NCI-H1105 treated with DMSO at 0.1 percent for 48 hours (cell line): ENCODE measurements around the gene KLC1.

Source experiments
- DNase-seq: peaks from one replicate; lab custom pipeline; 2025; lab: John Stamatoyannopoulos, UW

The KLC1 gene

DNA sequence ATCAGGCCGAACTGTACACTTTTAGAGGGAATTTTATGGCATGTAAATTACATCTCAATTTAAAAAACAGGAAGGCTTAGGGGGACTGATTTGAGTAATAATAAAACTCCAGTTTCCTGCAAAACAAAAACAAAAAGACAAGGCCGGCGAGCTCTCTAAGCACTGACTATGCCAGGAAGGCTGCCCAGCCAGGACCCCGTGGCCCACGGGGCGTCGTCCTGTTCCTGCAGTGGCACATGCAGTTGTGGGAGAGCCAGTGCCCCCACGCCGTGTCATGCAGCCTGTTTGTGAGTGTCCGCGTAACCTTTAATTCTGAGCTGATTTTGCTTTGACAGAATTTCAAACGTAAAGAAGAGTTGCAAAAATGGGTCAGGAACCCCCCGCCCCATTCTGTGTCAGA, 75.7 kb downstream of the KLC1 start:
- DNase-seq = no peak

DNA sequence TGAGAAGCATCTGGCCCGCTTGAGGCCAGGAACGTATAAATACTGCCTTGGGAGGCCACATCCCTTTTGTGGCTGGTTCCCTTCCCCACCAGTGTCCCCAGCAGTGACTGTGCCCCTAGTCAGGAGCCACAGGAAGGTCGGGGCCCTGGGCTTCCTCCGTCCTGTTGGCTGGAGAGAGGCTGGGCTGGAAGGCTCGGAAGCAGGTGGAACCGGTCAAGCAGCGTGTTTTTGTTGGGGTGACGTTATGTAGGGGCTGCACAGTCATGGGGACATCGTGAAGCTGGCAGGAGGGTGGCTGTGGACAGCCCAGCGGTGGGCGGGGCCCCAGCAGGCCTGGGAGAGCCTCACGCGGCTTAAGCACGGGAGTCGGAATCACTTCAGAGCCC, 76.1 kb downstream of the KLC1 start:
- no peak for DNase-seq

DNA sequence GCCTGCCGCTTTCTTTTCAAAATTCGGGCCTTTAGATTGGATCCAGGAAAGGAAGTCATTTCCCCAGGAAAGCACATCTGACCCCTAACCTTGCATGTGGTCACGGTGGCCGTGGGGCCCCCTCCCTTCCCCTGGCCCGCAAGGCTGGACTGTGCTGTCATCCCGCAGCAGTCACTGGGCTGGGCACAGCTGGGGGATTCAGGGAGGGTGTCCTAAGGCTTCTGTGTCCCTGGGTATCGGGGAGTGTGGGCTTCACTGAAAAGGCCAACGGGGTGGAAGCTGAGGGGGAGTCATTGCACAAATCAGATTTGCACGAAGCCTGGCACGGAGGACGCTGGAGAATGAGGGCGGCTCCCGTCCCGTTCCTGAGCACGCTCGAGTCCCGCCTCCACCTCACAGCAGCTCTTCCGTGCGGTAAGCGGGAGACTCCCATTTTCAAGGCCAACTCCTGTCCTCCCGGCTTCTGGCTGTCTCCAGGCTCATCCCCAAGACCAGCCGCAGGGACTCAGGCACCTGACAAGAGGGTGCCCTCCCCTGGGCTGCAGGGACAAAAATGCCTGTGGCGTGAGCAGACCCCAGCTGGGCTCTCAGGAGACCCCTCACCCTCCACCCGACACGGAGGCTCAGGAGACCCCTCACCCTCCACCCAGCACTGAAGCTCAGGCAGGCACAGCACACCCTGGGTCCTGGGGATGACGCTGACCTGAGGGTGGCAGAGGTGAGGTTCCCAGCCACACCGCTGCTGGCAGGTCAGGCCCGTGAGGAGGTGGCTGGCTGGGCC, 76.7 kb downstream of the KLC1 start:
- DNase-seq = no peak

DNA sequence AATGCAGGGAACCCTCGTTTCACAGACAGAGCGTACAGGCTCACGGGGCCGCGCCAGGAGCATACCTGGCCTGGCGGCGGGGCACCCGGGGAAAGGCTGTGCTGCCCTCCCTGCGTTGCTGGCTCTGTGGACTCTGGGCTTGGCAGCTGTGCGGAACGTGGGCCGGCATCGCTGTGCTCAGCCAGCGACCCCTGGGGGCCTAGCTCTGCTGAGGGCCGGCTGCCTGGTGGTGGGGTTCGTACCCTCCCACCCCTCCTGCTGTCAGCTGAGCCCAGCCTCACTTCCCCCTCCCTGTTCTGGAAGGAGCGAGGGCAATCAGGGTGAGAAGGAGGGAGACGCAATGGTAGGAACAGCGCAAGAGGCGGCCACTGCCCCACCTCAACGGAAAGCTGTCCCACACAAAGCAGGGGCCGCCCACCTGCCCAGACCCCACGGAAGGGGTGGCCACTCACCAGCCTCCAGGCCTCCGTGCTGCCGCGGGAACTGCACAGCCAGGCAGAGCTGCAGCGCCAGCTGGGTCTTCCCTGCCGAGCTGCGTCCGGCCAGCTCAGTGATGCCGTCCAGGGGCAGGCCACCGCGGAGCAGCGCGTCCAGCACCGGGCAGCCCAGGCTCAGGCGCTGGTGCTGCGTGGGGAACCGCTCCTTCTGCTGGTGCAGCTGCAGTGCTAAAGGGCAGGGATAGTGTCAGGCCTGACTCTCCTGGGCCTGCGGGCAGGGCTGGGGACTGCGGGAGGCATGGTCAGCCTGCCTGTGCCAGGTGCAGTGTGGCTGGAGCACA, 77.7 kb downstream of the KLC1 start:
- no peak for DNase-seq

DNA sequence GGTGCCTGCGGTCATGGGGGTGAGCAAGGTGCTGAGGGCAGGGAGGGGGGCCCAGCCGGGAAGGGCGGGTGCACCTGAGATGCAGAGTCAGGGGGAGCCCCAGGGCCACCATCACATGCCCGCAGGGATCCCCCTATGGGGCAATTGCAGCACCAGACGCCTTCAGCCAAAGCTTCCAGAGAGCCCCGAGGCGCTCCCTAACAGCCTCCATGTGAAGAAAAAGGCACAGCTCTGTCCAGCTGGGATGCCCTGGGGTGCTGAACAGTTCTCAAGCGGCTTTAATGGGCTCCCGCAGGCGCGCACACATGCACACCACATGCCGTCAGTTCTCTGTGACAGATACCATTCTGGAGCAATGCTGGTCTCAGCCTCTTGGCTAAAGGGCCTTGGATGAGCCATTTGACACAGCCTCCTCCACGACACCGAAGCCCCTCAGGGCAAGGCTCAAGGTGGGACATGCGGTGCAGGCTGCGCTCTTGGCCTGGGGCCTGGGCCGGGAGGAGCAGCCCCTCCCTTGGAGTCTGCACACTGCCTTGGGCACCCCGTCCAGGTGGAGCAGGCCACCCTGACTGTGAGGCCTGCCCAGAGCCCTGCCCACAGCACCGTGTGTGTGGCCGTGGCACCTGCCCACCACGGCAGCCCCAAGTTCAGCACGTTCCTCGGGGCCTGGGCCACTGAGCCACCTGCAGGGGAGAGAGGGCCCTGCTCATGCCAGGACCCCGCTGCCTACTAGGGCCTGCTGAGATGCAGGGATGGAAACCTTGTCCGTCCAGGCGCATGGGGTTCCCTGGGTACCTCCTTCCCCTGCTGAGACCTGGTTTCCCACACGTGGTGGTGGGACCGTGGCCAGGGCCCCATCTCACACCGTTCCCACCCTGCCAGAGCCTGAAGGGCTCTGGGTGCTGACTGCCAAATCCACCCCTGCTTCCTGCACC, 78.6 kb downstream of the KLC1 start:
- DNase-seq = no peak

DNA sequence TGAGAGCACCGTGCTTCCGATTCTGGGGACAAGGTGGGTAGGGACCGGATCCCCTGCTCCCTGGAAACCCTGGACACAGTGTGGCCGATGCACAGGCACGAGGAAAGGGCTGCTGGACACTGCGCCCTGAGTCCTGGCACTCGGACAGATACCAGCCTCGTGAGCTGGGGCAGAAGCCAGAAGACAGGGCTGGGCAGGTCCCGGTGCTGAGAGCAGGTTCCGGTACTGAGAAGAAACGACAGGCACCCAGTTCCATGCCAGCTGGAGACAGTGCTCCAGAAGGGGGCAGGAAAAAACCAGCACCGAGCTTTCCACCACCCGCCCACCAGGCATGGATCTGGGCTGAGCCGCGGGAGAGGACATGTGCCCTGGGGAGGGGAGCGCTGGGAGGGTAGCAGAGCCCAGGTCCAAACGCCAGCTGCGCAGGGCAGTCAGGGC, 79.8 kb downstream of the KLC1 start:
- no peak for DNase-seq

DNA sequence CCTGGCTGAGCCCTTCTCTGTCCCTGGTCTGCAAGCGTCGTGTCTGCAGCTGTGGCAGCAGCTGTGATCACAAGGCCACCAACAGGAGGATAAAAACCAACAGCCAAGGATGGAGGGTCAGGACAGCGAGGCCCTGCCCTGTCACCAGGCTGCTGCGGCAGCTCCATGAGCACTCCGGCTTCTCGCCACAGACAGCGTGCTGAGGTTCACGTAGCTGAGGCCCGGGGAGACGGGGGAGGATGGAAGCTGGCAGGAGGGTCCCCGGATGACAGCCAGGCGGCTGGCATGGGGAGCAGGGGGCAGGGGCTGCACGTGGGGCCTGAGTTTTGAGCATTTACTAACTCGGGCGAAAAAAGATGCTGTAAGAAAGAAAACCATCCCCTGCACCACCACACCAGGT, 80.8 kb downstream of the KLC1 start:
- no peak for DNase-seq

DNA sequence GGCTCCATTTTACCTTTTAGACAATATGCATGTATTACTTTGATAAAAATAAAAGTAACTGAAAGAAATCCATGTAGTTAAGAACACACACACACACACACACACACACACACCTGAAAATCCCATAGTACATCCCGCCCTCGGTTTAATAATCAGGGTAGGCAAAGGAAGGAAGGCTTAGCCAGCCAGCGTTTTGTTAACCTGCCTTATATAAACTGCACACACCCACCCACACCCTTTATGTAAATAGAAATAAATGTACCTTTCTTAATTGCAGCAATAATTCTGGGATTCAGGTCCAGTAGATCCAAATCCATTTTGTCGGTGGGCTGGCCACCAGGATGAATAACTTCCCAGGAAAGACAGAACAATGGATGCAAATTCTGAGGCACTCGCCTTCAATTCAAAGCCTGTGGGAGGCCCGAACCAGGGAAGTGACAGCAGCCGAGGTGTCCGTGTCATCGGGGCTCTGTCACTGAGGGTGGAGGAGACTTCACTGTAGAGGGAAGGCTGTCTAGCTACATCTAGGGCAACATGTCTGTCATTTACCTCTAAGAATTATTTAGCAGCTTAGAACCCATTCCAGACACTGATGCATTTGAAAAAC, 81.9 kb downstream of the KLC1 start:
- no peak for DNase-seq

DNA sequence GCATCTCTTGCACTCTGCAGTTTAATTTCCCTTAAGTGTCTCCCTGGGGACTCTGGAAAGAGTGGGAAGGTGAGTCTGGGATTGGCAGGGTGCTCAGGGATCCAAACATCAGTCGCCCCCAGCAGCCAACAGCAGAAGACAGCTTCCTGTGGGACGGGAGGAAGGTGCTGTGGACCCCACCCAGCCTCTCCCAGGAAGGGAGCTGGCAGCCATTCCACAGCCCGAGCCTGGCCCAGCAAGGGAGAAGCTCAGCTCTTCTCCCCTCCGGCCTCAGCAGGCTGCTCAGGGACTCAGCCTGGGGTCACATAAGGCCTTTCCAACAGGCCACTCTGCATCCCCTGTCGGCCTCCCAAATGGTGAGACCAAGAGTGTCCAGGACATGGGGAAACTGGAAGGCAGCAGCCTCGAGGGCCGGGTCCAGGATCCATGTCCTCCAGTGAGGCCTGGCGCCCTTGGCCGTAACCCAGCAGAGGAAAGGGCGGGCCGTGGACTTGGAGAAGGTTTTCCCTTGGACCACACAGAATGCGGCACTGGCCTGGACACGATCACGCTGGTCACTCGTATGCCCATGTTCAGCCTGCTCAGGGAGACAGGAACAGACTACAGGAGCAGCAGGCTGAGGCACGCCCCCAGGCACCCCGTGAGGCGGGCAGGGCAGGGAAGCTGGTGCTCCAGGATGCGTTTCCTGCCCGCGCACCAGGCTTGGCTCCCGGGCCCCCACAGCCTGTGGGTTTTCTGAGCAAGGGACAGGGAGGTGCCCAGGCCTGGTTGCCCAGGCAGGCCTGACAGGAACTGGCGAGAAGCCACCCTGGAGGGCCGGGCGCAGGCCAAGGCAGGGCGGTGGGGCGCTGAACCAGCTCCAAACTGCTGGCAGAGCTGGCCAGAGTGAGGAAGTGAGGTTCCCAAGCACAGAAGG, 82.8 kb downstream of the KLC1 start:
- no peak for DNase-seq

DNA sequence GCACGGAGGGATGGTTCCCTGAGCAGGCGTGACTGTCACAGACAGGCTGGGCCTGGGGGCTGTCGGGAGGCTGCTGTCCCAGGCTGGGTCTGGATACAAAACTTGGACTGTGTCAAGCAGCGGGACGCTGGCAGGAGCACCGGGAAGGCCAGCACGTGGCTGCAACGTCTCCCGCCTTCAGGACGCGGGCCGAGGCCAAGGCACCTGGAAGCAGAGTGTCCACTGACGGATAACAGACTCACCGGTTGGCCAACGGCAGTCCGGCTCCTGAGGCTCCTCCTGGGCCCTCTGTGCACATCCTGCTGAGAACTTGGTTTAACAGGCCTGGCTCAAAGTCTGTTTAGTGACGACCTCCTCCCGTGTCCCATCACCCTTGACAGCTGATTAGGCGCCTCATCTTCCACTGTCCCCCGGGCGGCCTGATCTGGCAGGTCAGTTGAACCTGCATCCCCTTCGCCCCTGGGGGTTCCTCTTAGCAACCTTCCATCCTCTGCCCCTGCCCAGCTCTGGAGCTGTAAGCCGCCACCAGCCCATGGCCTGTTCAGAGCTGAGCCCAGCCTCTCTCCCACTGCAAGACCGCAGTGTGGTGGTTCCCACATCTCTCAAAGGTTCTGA, 83.7 kb downstream of the KLC1 start:
- DNase-seq = no peak

DNA sequence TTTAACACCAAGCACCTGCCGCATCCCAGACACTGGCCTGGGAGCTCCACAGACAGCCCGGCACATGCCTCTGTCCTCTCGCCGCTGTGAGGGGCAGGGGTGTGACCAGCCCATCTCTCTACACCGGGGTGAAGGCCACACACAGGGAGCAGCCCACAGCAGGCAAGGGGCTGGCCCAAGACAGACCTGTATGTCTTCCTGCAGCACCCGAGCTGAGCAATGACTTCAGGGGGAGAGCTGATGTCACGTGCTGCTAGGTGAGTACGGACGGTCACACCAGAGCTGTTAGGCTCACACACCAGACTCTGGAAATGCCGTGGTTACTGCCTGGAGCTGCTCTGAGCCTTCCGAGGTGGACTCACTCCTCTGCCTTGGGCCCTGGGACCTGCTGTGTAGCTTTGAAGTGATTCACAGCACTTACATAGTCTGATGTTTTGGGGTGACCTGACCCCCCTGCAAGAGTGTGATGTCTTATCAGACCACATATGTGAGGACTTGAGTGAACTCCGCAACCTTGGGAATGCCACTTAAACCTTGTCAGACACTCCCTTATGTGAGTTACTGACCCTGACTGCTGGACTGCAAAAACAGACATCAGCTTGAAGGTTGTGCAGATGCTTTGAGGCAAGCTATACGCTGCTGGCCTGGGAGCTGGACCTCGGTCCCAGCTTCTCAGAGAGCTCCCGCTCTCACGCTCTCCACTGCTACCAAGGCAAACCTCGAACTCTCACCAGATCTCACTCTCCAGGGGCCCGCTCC, 84.5 kb downstream of the KLC1 start:
- DNase-seq = no peak

DNA sequence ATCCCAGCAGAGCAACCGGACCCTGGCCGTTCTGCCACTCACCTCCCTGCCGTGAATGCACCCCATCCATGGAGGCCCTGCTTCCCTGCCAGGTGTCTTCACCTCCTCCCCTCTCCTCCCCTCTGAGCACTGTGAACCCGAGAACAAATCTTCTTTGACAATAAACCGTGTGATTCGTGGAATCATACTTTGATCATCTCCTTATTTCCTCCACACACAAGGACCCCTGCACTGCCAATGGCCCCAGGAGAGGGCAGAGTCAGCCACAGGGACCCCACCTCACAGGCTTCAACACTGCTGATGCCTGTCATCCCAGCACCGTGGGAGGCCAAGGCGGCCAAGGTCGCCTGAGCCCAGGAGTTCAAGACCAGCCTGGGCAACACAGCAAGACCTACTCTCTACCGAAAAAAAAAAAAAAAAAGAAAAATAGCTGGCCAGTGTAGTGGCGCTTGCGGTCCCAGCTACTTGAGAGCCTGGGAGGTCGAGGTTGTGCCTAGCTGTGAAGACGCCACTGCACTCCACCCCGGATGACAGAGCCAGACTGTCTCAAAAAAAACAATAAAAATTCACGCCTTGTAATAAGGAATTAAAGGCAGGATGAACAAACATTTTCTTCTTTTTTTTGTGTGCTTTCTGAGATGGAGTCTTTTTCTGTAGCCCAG, 85.2 kb downstream of the KLC1 start:
- DNase-seq = no peak

DNA sequence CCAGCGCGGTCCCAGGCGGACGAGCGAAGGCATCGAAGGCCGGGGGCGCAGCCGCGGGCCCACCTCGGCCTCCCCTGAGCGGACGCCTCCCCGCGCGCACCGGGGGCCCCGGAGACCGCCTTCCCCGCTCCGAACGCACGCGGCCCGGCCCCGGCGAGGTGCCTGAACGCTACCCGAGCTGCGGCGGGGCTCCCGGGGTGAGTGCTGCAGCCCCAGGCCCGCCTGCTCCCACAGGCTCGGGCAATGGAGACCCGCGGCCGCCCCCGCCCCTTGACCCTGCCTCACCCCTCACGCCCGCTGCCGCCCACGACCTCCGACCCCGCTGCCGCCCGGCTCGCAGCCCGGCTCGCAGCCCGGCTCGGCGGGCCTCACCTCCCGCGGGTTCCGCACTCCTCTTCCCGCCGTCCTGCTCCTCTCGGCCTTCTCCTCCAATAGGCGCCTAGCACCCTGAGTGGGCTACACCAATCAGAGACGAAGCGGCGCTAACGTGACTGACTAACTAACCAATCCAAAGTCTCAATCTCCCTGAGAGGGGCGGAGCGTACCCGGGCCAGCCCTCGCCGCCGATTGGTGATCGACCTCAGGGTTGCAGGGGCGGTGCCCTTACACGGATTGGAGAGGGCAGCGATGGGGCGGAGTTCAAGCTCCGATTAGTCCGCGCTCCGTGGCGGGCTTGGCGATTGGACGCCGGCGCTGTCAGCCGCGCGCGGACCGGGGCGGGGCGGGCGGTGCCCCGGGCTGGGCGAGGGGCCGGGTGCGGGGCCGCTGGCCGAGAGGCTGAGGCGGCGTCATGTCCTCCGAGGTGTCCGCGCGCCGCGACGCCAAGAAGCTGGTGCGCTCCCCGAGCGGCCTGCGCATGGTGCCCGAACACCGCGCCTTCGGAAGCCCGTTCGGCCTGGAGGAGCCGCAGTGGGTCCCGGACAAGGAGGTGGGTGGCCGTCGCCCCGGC, 86.3 kb downstream of the KLC1 start, which contains the start of the genes XRCC3 and ZFYVE21:
XRCC3 (minus strand) TSS at position 400 of the 949 bp plus-strand sequence. CDS start 4,364 bp downstream, outside the sequence.
ZFYVE21 (plus strand) TSS at position 759 of the 949 bp plus-strand sequence; CDS start at position 791, 32 bp downstream.
- peak; percentile 99 for DNase-seq

DNA sequence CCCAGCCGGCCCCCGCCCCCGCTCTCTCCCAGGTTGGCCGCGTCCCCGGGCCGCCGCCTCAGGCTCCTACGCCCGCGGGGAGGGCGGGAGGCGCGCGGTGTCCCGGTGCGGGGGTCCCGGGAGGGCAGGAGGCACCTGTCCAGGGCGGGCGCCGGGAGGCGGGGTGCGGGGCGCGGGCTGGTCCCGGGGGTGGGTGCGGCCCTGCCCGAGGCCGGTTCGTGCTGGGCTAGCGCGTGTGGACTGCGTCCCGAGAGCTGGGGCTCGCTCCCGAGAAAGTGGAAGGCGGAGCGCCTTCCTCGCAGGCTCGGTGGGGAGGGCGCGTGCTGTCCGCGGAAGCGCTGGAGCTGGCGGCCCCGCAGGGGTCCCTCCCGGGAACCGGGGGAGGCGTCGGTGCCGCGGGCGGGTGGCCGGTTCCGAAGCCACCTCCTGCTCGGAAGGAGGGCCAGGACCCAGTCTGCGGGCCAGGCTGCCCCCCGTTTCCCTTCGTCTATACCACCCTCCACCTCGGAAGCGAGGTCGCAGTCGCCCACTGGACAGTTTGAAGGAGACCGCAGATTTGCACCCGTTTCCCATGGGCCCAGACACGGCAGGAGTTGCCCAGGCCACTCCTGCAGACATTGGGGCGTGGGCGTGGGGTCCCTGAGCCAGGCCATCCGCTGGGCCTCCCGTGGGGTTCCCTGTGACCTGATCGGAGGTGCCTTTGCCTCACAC, 87.2 kb downstream of the KLC1 start:
- DNase-seq = no peak

DNA sequence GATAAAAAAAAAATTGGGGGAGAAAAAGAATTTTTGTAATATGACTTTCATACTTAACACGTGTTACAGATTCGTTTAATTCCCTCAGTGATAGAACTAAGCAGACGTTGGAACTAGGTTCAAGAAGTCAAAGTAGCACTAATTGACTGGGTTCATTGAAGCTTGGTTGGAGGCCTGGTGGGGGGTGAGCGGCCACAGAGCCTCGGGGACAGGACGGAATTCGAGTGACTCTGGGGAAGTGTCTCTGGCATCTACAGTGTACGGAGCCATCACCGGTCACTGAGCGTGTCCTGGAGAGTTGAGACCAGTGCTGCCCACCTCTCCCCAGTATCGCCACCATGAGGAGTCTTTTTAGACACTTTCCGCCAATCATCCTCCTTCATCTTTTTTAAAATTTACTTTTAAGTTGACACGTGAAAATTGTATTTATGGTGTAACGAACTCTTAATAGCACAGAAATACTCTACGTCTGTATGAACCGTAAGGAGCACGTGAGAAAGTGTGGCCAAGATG, 87.9 kb downstream of the KLC1 start:
- no peak for DNase-seq

DNA sequence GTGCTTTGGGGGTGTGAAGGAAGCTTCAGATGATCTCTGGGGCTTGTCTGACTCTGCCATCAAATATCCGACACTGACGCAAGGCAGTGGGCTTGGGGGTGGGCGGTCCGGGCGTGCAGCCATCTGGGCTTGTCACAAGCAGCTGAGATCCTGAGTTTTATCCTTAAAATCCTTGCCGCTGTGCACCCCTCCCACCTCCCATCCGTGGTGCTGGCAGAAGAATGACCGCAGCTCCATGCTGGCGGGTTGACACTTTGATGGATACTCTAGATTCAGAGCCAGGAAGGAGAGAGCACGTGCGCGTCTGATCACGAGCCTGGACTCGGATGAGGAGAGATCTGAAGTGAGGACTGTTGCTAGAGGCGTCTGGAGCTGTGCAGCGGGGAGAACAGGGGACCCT, 89.6 kb downstream of the KLC1 start:
- no peak for DNase-seq

DNA sequence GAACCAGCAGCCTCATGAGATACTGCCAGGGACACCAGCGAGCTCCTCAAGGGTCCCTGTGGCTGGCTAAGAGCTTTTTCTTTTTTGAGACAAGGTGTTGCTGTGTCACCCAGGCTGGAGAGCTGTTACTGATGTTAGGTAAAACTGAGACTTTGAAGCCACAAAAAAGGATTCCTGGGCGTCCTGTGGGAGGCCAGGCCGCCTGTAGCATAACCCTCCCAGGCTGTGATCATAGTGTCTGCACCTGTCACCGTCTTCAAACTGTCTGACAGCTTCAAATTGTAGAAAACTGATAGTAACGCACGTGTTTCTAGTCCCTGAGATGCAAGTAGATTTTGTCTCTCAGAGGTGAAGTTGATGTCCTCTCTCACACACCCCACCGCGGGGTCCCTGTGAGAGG, 90.7 kb downstream of the KLC1 start:
- DNase-seq = no peak
